ELF-1 (cell line): ENCODE measurements around the gene C3.
A peak's percentile ranks its signal among the peaks of the same experiment; 100 is the strongest.
"Not testable (repeated sequence)": the region's sequence is repeated elsewhere in the genome, so short reads cannot be mapped to it uniquely, and the experiment has no call there.

Experiments
- DNase-seq: peaks from one replicate; pipeline ENCODE4 v3.0.0-alpha.2; 2016; ENCODE audit warnings: low read depth, low spot score

The C3 gene

GRCh38 chr19:6720369-6721137, at the start of gene C3:
Gene C3 (minus strand): TSS chr19:6720650. CDS start chr19:6720589, 61 bp downstream.
- no peak for DNase-seq

- DNase-seq, result peak; percentile 85
Measured at GRCh38 chr19:6769006-6769619, 48.7 kb upstream of the C3 start.

- no peak for DNase-seq
Measured at GRCh38 chr19:6768236-6768785, 47.9 kb upstream of the C3 start.

- DNase-seq, result peak; percentile 97
Measured at GRCh38 chr19:6767357-6768235, 47.1 kb upstream of the C3 start, which contains the start of gene SH2D3A. Gene SH2D3A (minus strand): TSS chr19:6767435. CDS start chr19:6763748, 3,687 bp downstream.

- no peak for DNase-seq
Measured at GRCh38 chr19:6767081-6767356, 46.6 kb upstream of the C3 start.

GRCh38 chr19:6766357-6767080, 46.1 kb upstream of the C3 start:
- peak; percentile 46 for DNase-seq

- DNase-seq, result peak; percentile 94
Measured at GRCh38 chr19:6765738-6766356, 45.4 kb upstream of the C3 start.

GRCh38 chr19:6762253-6762797, 41.9 kb upstream of the C3 start:
- DNase-seq, result not testable (repeated sequence)

- no peak for DNase-seq
Measured at GRCh38 chr19:6761053-6761676, 40.7 kb upstream of the C3 start.

GRCh38 chr19:6760606-6761005, 40.2 kb upstream of the C3 start:
- no peak for DNase-seq

GRCh38 chr19:6754653-6755463, 34.4 kb upstream of the C3 start:
- DNase-seq, result no peak

GRCh38 chr19:6754136-6754535, 33.7 kb upstream of the C3 start:
- no peak for DNase-seq

- DNase-seq, result peak; percentile 98
Measured at GRCh38 chr19:6753178-6754031, 33.0 kb upstream of the C3 start.

- peak; percentile 92 for DNase-seq
Measured at GRCh38 chr19:6752256-6753177, 32.1 kb upstream of the C3 start.

- DNase-seq, result no peak
Measured at GRCh38 chr19:6751189-6751588, 30.7 kb upstream of the C3 start.

GRCh38 chr19:6750062-6750461, 29.6 kb upstream of the C3 start:
- DNase-seq, result no peak

- not testable (repeated sequence) for DNase-seq
Measured at GRCh38 chr19:6748543-6748942, 28.1 kb upstream of the C3 start.
